HepG2 (cell line): ENCODE results near the gene SURF1. TPM values are rescaled to one million over a fixed set of nuclear protein-coding genes. Genes with fewer than 3 reads are reported as not detected.

ENCODE experiments used
- ATAC-seq: fragments of 200-7000 bp; cut with Tn5 transposase; 3 replicates; pipeline ENCODE4 v1.9.1; 2020; ENCODE audit warnings: mild to moderate bottlenecking, moderate library complexity
- BruUV-seq: library from RNA; stranded (reverse); fragments of 400-500 nt; replicated peaks from 2 replicates; lab custom pipeline; 2021; lab: Mats Ljungman, UMichigan
- CTCF ChIA-PET: fragments of 300-600 bp; formaldehyde crosslinking; extraction: SDS; loops from one replicate; lab custom pipeline; 2021; ENCODE audit warnings: low total read pairs, inconsistent platforms, low intra/inter-chr PET ratio; lab: Yijun Ruan, JAX
- POLR2A ChIA-PET: fragments of 350-600 bp; sonication (Branson Sonifier 250); formaldehyde crosslinking; loops from one replicate; lab custom pipeline; 2020; ENCODE audit warnings: antibody characterized with exemption, inconsistent platforms; lab: Yijun Ruan, JAX
- DNase-seq: peaks from one replicate; pipeline ENCODE4 v3.0.0-alpha.2; 2015; ENCODE audit warnings: low spot score
- FAIRE-seq: peaks from 3 replicates; lab custom pipeline; 2011; peaks lifted over from hg19 to GRCh38; lab: Jason Lieb, UNC
- H2AFZ ChIP-seq: one replicate; pipeline ENCODE4 v1.6.1; 2011; ENCODE audit warnings: low read length, inconsistent platforms
- H3K27ac ChIP-seq: fragments of 300-600 bp; 3 replicates; pipeline ENCODE4 v1.8.0; 2011; ENCODE audit warnings: mixed run types, mild to moderate bottlenecking, mixed read lengths, low read length, inconsistent platforms; ENCODE audit not compliant: insufficient read depth; ENCODE audit errors: extremely low read length
- H3K27me3 ChIP-seq, 2 experiments: fragments of 200-600 bp in 1 of 2; 2 replicates in 1 of 2; 3 replicates in 1 of 2; pipeline versions ENCODE4 v1.6.0 to v1.8.0; 2011; ENCODE audit warnings: low read length in 2 of 2, mild to moderate bottlenecking in 2 of 2, moderate library complexity in 2 of 2, inconsistent platforms in 1 of 2; ENCODE audit not compliant: insufficient read depth in 2 of 2, control insufficient read depth in 1 of 2
- H3K36me3 ChIP-seq, 2 experiments: fragments of 200-600 bp in 1 of 2; replicated peaks in 1 of 2; 2 replicates in 1 of 2; 3 replicates in 1 of 2; pipeline versions ENCODE4 v1.5.1 to v1.8.0; 2011; ENCODE audit warnings: low read length in 2 of 2, inconsistent platforms in 1 of 2; ENCODE audit not compliant: insufficient read depth in 2 of 2, control insufficient read depth in 1 of 2
- H3K4me1 ChIP-seq: 2 replicates; pipeline ENCODE4 v1.5.1; 2012; ENCODE audit warnings: low read length, inconsistent platforms; ENCODE audit not compliant: insufficient read depth
- H3K4me2 ChIP-seq: 2 replicates; pipeline ENCODE4 v1.6.0; 2011; ENCODE audit warnings: low read depth, low read length, inconsistent platforms
- H3K4me3 ChIP-seq, 3 experiments: fragments of 200-600 bp in 1 of 3; sonication (generic), shearing (Covaris generic) in 1 of 3; replicated peaks in 1 of 3; 2 replicates each; pipeline ENCODE4 v1.5.1; 2011 to 2016; ENCODE audit warnings: low read length in 3 of 3, inconsistent platforms in 2 of 3, low read depth in 2 of 3, mild to moderate bottlenecking in 2 of 3, control low read depth in 1 of 3, mixed read lengths in 1 of 3; ENCODE audit not compliant: insufficient read depth in 1 of 3
- H3K79me2 ChIP-seq: one replicate; pipeline ENCODE4 v1.6.1; 2011; ENCODE audit warnings: low read length, inconsistent platforms; ENCODE audit not compliant: insufficient read depth
- H3K9ac ChIP-seq: 2 replicates; pipeline ENCODE4 v1.6.0; 2011; ENCODE audit warnings: mild to moderate bottlenecking, low read depth, low read length, inconsistent platforms; ENCODE audit not compliant: insufficient read depth
- H3K9me3 ChIP-seq: 2 replicates; pipeline ENCODE4 v1.5.1; 2012; ENCODE audit warnings: mild to moderate bottlenecking, low read length
- H4K20me1 ChIP-seq: 2 replicates; pipeline ENCODE4 v1.6.0; 2011; ENCODE audit warnings: inconsistent platforms, mild to moderate bottlenecking, low read length, moderate library complexity; ENCODE audit not compliant: insufficient read depth
- CTCF ChIP-seq: sonication (generic); formaldehyde crosslinking; IDR thresholded peaks from 2 replicates; pipeline ENCODE4 v1.5.0; 2020; ENCODE audit warnings: mild to moderate bottlenecking, missing genetic modification reagents, moderate library complexity
- E2F1 ChIP-seq: sonication (generic); formaldehyde crosslinking; IDR thresholded peaks from 2 replicates; pipeline ENCODE4 v1.5.0; 2020; ENCODE audit warnings: missing genetic modification reagents
- HINFP ChIP-seq: sonication (generic); formaldehyde crosslinking; IDR thresholded peaks from 2 replicates; pipeline ENCODE4 v1.4.0; 2020; ENCODE audit warnings: low read depth, mild to moderate bottlenecking, missing genetic modification reagents
- NFRKB ChIP-seq: fragments of 450-650 bp; IDR thresholded peaks from 2 replicates; pipeline ENCODE4 v1.6.1; 2017
- PHF20 ChIP-seq: sonication (generic); formaldehyde crosslinking; IDR thresholded peaks from 2 replicates; pipeline ENCODE4 v1.5.0; 2020; ENCODE audit warnings: mild to moderate bottlenecking, missing genetic modification reagents
- POLR2G ChIP-seq: fragments of 200-400 bp; formaldehyde crosslinking; IDR thresholded peaks from 2 replicates; pipeline ENCODE4 v1.6.1; 2018; ENCODE audit warnings: mild to moderate bottlenecking, low read depth, low read length, moderate library complexity
- RFX3 ChIP-seq: IDR thresholded peaks from 2 replicates; pipeline ENCODE4 v1.6.1; 2016; ENCODE audit warnings: missing biosample characterization, missing genetic modification reagents
- SMAD9 ChIP-seq: sonication (generic); formaldehyde crosslinking; IDR thresholded peaks from 2 replicates; pipeline ENCODE4 v1.5.1; 2020; ENCODE audit warnings: mild to moderate bottlenecking, missing genetic modification reagents
- TGIF2 ChIP-seq: IDR thresholded peaks from 2 replicates; pipeline ENCODE4 v1.6.1; 2016; ENCODE audit warnings: control low read depth, missing compliant biosample characterization
- ZMYM2 ChIP-seq: sonication (generic); formaldehyde crosslinking; IDR thresholded peaks from 2 replicates; pipeline ENCODE4 v1.8.0; 2022; ENCODE audit warnings: mild to moderate bottlenecking, missing genetic modification reagents
- ZNF10 ChIP-seq: sonication (generic); formaldehyde crosslinking; IDR thresholded peaks from 2 replicates; pipeline ENCODE4 v1.4.0; 2020; ENCODE audit warnings: mild to moderate bottlenecking, low read depth, missing genetic modification reagents, borderline replicate concordance
- ZNF12 ChIP-seq: sonication (generic); formaldehyde crosslinking; IDR thresholded peaks from 2 replicates; pipeline ENCODE4 v1.5.0; 2020; ENCODE audit warnings: missing genetic modification reagents
- ZNF121 ChIP-seq: sonication (generic); formaldehyde crosslinking; IDR thresholded peaks from 2 replicates; pipeline ENCODE4 v1.5.0; 2020; ENCODE audit warnings: mild to moderate bottlenecking, missing genetic modification reagents
- ZNF124 ChIP-seq: sonication (generic); formaldehyde crosslinking; IDR thresholded peaks from 2 replicates; pipeline ENCODE4 v1.4.0; 2020; ENCODE audit warnings: missing genetic modification reagents
- ZNF768 ChIP-seq: sonication (generic); formaldehyde crosslinking; IDR thresholded peaks from 2 replicates; pipeline ENCODE4 v1.4.0; 2020; ENCODE audit warnings: missing genetic modification reagents
- WGBS: methylation state at CpG from one replicate; pipeline ENCODE4 v1.1.6; 2017; ENCODE audit warnings: low lambda C conversion rate; 5-methylcytosine and 5-hydroxymethylcytosine counted together
- in situ Hi-C: cut with HindIII; loops from 2 replicates; pipeline ENCODE4 v1.10.0; 2017; ENCODE audit warnings: low pct_unique_long_range_greater_than_20kb; ENCODE audit not compliant: extremely low pct_ligation_motif_present
- intact Hi-C: fragments of 100-400 bp; cut with micrococcal nuclease; formaldehyde crosslinking; loops from one replicate; pipeline ENCODE4 v1.10.0; 2022; ENCODE audit not compliant: unreplicated experiment
- polyA plus RNA-seq, 8 experiments: library from polyadenylated mRNA; depleted of rRNA in 3 of 8; stranded (reverse) in 7 of 8; unstranded in 1 of 8; fragments of >200 nt; fragmentation: Illumina TruSeq in 4 of 8; extraction: Trizol in 4 of 8; gene quantifications; 2 replicates each; pipeline versions ENCODE4 v1.2.1 to v1.2.3, GENCODE V29; 2011 to 2016; ENCODE audit warnings: low read depth in 4 of 8, missing spikeins in 1 of 8, mixed read lengths in 1 of 8; ENCODE audit not compliant: insufficient read depth in 1 of 8
- total RNA-seq, 5 experiments: library from RNA; depleted of rRNA; stranded (reverse); fragments of >200 nt; fragmentation: Illumina TruSeq; extraction: Trizol; gene quantifications; 2 replicates each; pipeline ENCODE4 v1.2.3, GENCODE V29; 2016; ENCODE audit warnings: low read depth in 1 of 5

SURF1 gene
- total and polyA plus RNA-seq, 2 of the 13 experiments (the other 11 are each of a cell fraction or from before 2014, with no cell fraction given) = 17.8 to 40.7 TPM

- Histone ChIP-seq H4K20me1 (peaks cover 3% of the 10 kb centered on the region), H3K27ac (no peak overlapping the region), H3K9me3 (no peaks in the 10 kb centered on the region), H3K79me2 (peaks cover 27% of the 10 kb centered on the region), H3K27me3 (no peaks in the 10 kb centered on the region; a peak in 1 of 5 replicates), H3K9ac (no peak overlapping the region), H3K4me1 (peaks cover 14% of the 10 kb centered on the region), H2AFZ (no peak overlapping the region), H3K36me3 (peaks cover 8 to 59% of the 10 kb centered on the region in 2 experiments; a peak in 4 of 5 replicates), H3K4me2 (no peak overlapping the region), H3K4me3 (no peak overlapping the region)
- TF ChIP-seq ZNF124 (CRISPR knock-in tag) = no peak
- TF ChIP-seq SMAD9 (CRISPR knock-in tag) = no peak
- no peak for TF ChIP-seq ZMYM2 (CRISPR knock-in tag)
- ChIA-PET CTCF (no interaction called here), POLR2A (no interaction called here)
- FAIRE-seq = no peak
- BruUV-seq = no TSS peak
- in situ Hi-C loops = no loop called here
- intact Hi-C loops = no loop called here
- DNase-seq = no peak
- no peak for ATAC-seq
- WGBS = 100% methylated on average over 5 of the region's 19 CpGs
Measured at GRCh38 chr9:133344071-133344470, 12.2 kb downstream of the SURF1 start.

- no peaks in the 10 kb centered on the region for H4K20me1 ChIP-seq
- BruUV-seq = no TSS peak
- intact Hi-C loops = no loop called here
- ChIA-PET CTCF (interaction anchor here (0.9 to 1.9 kb wide), 2 partner anchors 62 to 143 kb away, joined by 3 to 5 read pairs; no protein-coding TSS in a partner anchor), POLR2A (interaction anchor here (1.4 kb wide), 1 partner anchor 13 kb away, joined by 5 read pairs; the partner anchor contains the start of genes SURF1 and SURF2)
- no peak for DNase-seq
- FAIRE-seq = no peak
- ATAC-seq = peak; percentile 46
- WGBS = 98% methylated on average over 4 of the region's 11 CpGs
- H3K36me3 ChIP-seq = peaks cover 8 to 58% of the 10 kb centered on the region in 2 experiments; a peak in 4 of 5 replicates
- H3K27me3 ChIP-seq = no peaks in the 10 kb centered on the region
- no peak overlapping the region for H3K4me3 ChIP-seq
- in situ Hi-C loops = no loop called here
- H3K9ac ChIP-seq = no peak overlapping the region
- H3K79me2 ChIP-seq = peaks cover 16% of the 10 kb centered on the region
- H3K27ac ChIP-seq = no peak overlapping the region
- peaks cover 11% of the 10 kb centered on the region for H3K4me1 ChIP-seq
- no peaks in the 10 kb centered on the region for H3K9me3 ChIP-seq
- no peak overlapping the region for H3K4me2 ChIP-seq
- no peak overlapping the region for H2AFZ ChIP-seq
- no peak for TF ChIP-seq NFRKB
- no peak for TF ChIP-seq HINFP (CRISPR knock-in tag)
- TF ChIP-seq ZNF12 (CRISPR knock-in tag) = no peak
- TF ChIP-seq CTCF (CRISPR knock-in tag) = peak; percentile 42
- no peak for TF ChIP-seq E2F1 (CRISPR knock-in tag)
- no peak for TF ChIP-seq ZNF121 (CRISPR knock-in tag)
- no peak for TF ChIP-seq RFX3
- no peak for TF ChIP-seq ZNF768 (CRISPR knock-in tag)
- TF ChIP-seq PHF20 (CRISPR knock-in tag) = no peak
- TF ChIP-seq POLR2G = no peak
- TF ChIP-seq TGIF2 (CRISPR knock-in tag) = no peak
- TF ChIP-seq ZNF10 (CRISPR knock-in tag) = no peak
Measured at GRCh38 chr9:133342570-133342969, 13.7 kb downstream of the SURF1 start.
